ENCODE measurements around the gene SPDEF. TPM values are rescaled to one million over a fixed set of nuclear protein-coding genes. Genes with fewer than 3 reads are reported as not detected.

The SPDEF gene
- total RNA-seq, 4 donors from 2014 or later: 25.0 to 45.9 (median 32.3) TPM

GRCh38 chr6:34600101-34600500, 44.0 kb upstream of the SPDEF start:
- no peaks in the 10 kb centered on the region for H3K9me3 ChIP-seq
- TF ChIP-seq POLR2AphosphoS5 (IDR thresholded peaks at IDR 0.05) (no peak), EP300 (IDR thresholded peaks at IDR 0.05) (no peak), POLR2A (IDR thresholded peaks at IDR 0.05) (no peak), CTCF (IDR thresholded peaks at IDR 0.05) (no peak)
- peaks cover 3% of the 10 kb centered on the region for H3K36me3 ChIP-seq
- WGBS: 89% methylated on average over 5 of the region's 5 CpGs
- no peaks in the 10 kb centered on the region for H3K27me3 ChIP-seq
- no peak for DNase-seq (ENCODE audit: low spot score in 2 of 2)
- H3K4me3 ChIP-seq: no peak overlapping the region
- H3K4me1 ChIP-seq: peaks cover 48% of the 10 kb centered on the region
- no peak overlapping the region for H3K27ac ChIP-seq

- Histone ChIP-seq H3K4me1 (peaks cover 48% of the 10 kb centered on the region), H3K27ac (peak overlapping the region; percentile 39)
Measured at GRCh38 chr6:34598712-34599111, 42.6 kb upstream of the SPDEF start.

GRCh38 chr6:34597605-34598353, 41.6 kb upstream of the SPDEF start:
- TF ChIP-seq EP300 (IDR thresholded peaks at IDR 0.05) (no peak), POLR2AphosphoS5 (IDR thresholded peaks at IDR 0.05) (no peak), POLR2A (IDR thresholded peaks at IDR 0.05) (no peak), CTCF (IDR thresholded peaks at IDR 0.05) (no peak)
- H3K4me3 ChIP-seq: no peak overlapping the region
- DNase-seq (ENCODE audit: low spot score in 2 of 2): no peak
- peak overlapping the region; percentile 39 for H3K27ac ChIP-seq
- no peaks in the 10 kb centered on the region for H3K9me3 ChIP-seq
- whole genome bisulfite sequencing: 76% methylated on average over 3 of the region's 3 CpGs
- H3K36me3 ChIP-seq: peaks cover 2% of the 10 kb centered on the region
- H3K27me3 ChIP-seq: no peaks in the 10 kb centered on the region
- H3K4me1 ChIP-seq: peaks cover 48% of the 10 kb centered on the region

More at GRCh38 chr6:34598712-34599111, 42.6 kb upstream of the SPDEF start:
- Histone ChIP-seq H3K27me3 (no peaks in the 10 kb centered on the region), H3K36me3 (no peaks in the 10 kb centered on the region), H3K4me3 (no peak overlapping the region), H3K9me3 (no peaks in the 10 kb centered on the region)
- DNase-seq (ENCODE audit: low spot score in 2 of 2): no peak
- no peak for TF ChIP-seq POLR2AphosphoS5 (IDR thresholded peaks at IDR 0.05)
- TF ChIP-seq EP300 (IDR thresholded peaks at IDR 0.05): no peak
- TF ChIP-seq CTCF (IDR thresholded peaks at IDR 0.05): no peak
- no peak for TF ChIP-seq POLR2A (IDR thresholded peaks at IDR 0.05)
- WGBS: 47% methylated on average over 3 of the region's 3 CpGs

- 84% methylated on average over 1 of the region's 1 CpG for WGBS
- Histone ChIP-seq H3K36me3 (peaks cover 2% of the 10 kb centered on the region), H3K27me3 (no peaks in the 10 kb centered on the region), H3K27ac (no peak overlapping the region), H3K4me3 (no peak overlapping the region), H3K9me3 (no peaks in the 10 kb centered on the region), H3K4me1 (peaks cover 53% of the 10 kb centered on the region)
- no peak for TF ChIP-seq POLR2AphosphoS5 (IDR thresholded peaks at IDR 0.05)
- TF ChIP-seq CTCF (IDR thresholded peaks at IDR 0.05): no peak
- TF ChIP-seq POLR2A (IDR thresholded peaks at IDR 0.05): no peak
- TF ChIP-seq EP300 (IDR thresholded peaks at IDR 0.05): no peak
- DNase-seq (ENCODE audit: low spot score in 2 of 2): no peak
Measured at GRCh38 chr6:34596798-34597197, 40.7 kb upstream of the SPDEF start.

GRCh38 chr6:34595332-34596184, 39.4 kb upstream of the SPDEF start:
- no peak for TF ChIP-seq EP300 (IDR thresholded peaks at IDR 0.05)
- no peak for TF ChIP-seq POLR2A (IDR thresholded peaks at IDR 0.05)
- no peak for TF ChIP-seq POLR2AphosphoS5 (IDR thresholded peaks at IDR 0.05)
- TF ChIP-seq CTCF (IDR thresholded peaks at IDR 0.05): no peak
- Histone ChIP-seq H3K4me3 (no peak overlapping the region), H3K4me1 (peaks cover 48% of the 10 kb centered on the region), H3K27ac (no peak overlapping the region), H3K36me3 (peaks cover 2% of the 10 kb centered on the region), H3K9me3 (no peaks in the 10 kb centered on the region), H3K27me3 (no peaks in the 10 kb centered on the region)
- WGBS: 61% methylated on average over 6 of the region's 6 CpGs
- DNase-seq (ENCODE audit: low spot score in 2 of 2): no peak

All from suprapubic skin (tissue), 4 donors.